ENCODE measurements around the gene LMAN2.

Gene LMAN2

DNA sequence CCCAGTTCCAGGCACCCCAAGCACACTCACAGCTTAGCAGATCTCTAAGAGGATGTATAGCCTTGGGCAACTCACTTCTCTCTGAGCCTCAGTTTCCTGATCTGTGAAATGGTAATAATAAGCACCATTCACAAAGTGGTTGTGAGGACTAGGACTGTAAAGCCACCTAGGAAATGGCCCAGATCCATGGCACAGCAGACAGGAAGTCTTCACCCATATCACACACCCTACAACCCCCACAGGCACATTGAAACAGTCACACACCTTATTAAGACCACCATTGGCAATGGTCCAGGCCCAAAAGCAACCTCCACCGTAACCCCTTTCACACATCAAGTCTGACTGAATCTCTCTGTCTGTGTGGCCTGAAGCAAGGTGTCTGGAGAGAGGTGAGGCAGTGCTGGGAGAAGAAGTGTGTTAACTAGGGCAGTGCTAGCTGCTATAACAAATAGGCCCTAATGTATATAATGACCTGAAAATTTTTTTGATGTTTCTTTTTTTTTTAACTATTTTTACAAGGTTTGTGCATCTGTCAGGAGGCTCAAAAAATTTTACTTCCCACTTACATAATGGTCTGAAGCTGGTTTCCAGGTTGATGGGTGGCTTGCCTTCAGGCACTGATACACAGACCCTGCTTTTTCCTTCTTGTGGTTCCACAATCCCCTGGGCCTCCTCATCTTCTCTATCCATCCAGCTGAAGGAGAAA is 3.8 kb upstream of the LMAN2 start:
- TF ChIP-seq ZFP41 (tag by site-specific recombination; IDR thresholded peaks at IDR 0.05; ENCODE audit: borderline replicate concordance) (no peak), GLIS1 (tag by site-specific recombination; IDR thresholded peaks at IDR 0.05) (no peak), ZNF768 (tag by site-specific recombination; IDR thresholded peaks at IDR 0.05) (no peak)
- H3K9me3 ChIP-seq (ENCODE audit: control insufficient read depth, insufficient read depth, low read depth, low read length): no peaks in the 10 kb centered on the region
- H3K4me1 ChIP-seq (ENCODE audit: control insufficient read depth, insufficient read depth, low read length): peaks cover 4% of the 10 kb centered on the region; the same call in 1 of the 2 replicates
- ChIA-PET POLR2A (interaction anchor here (0.7 kb wide), 1 partner anchor 15 kb away, joined by 3 read pairs; no protein-coding TSS in a partner anchor), CTCF (interaction anchor here (0.9 to 1.5 kb wide), 5 partner anchors 14 to 53 kb away, joined by 3 to 4 read pairs (median 3); no protein-coding TSS in a partner anchor)
- H3K4me3 ChIP-seq (ENCODE audit: low read depth, low read length): no peak overlapping the region
- H3K36me3 ChIP-seq (ENCODE audit: control insufficient read depth in 2 of 2, insufficient read depth in 1 of 2, low read length in 2 of 2): peaks cover 0 to under 1% of the 10 kb centered on the region in 2 experiments; a peak in 1 of 3 replicates
- no peak overlapping the region for H3K27ac ChIP-seq (ENCODE audit: extremely low read depth, low read depth, low read length)

- POLR2A ChIA-PET: interaction anchor here (0.7 kb wide), 1 partner anchor 16 kb away, joined by 3 read pairs; no protein-coding TSS in a partner anchor
- Histone ChIP-seq H3K9me3 (ENCODE audit: control insufficient read depth, insufficient read depth, low read depth, low read length) (no peaks in the 10 kb centered on the region), H3K27ac (ENCODE audit: extremely low read depth, low read depth, low read length) (no peak overlapping the region), H3K4me1 (ENCODE audit: control insufficient read depth, insufficient read depth, low read length) (peaks cover 10% of the 10 kb centered on the region; the same call in 1 of the 2 replicates), H3K36me3 (ENCODE audit: control insufficient read depth in 2 of 2, insufficient read depth in 1 of 2, low read length in 2 of 2) (peaks cover 0 to 7% of the 10 kb centered on the region in 2 experiments; a peak in 1 of 3 replicates), H3K4me3 (ENCODE audit: low read depth, low read length) (no peak overlapping the region)
- TF ChIP-seq, protein P1, sequence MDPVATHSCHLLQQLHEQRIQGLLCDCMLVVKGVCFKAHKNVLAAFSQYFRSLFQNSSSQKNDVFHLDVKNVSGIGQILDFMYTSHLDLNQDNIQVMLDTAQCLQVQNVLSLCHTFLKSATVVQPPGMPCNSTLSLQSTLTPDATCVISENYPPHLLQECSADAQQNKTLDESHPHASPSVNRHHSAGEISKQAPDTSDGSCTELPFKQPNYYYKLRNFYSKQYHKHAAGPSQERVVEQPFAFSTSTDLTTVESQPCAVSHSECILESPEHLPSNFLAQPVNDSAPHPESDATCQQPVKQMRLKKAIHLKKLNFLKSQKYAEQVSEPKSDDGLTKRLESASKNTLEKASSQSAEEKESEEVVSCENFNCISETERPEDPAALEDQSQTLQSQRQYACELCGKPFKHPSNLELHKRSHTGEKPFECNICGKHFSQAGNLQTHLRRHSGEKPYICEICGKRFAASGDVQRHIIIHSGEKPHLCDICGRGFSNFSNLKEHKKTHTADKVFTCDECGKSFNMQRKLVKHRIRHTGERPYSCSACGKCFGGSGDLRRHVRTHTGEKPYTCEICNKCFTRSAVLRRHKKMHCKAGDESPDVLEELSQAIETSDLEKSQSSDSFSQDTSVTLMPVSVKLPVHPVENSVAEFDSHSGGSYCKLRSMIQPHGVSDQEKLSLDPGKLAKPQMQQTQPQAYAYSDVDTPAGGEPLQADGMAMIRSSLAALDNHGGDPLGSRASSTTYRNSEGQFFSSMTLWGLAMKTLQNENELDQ (tag by site-specific recombination; IDR thresholded peaks at IDR 0.05; ENCODE audit: low read depth): no peak
- TF ChIP-seq ZNF830 (tag by site-specific recombination; IDR thresholded peaks at IDR 0.05; ENCODE audit: low read depth) (no peak), ZNF155 (tag by site-specific recombination; IDR thresholded peaks at IDR 0.05) (no peak), ZNF133 (tag by site-specific recombination; IDR thresholded peaks at IDR 0.05) (no peak), HOXC10 (CRISPR knock-in tag; IDR thresholded peaks at IDR 0.05) (no peak), ZNF776 (tag by site-specific recombination; IDR thresholded peaks at IDR 0.05; ENCODE audit: borderline replicate concordance) (no peak), REPIN1 (tag by site-specific recombination; IDR thresholded peaks at IDR 0.05; ENCODE audit: low read depth) (no peak), SETDB1 (IDR thresholded peaks at IDR 0.05; ENCODE audit: insufficient read length, low read length) (no peak), ZNF488 (tag by site-specific recombination; IDR thresholded peaks at IDR 0.05) (no peak), ZNF140 (tag by site-specific recombination; IDR thresholded peaks at IDR 0.05) (no peak), TCF7L2 (IDR thresholded peaks at IDR 0.05; ENCODE audit: borderline replicate concordance, low read depth, low read length) (no peak), ZNF366 (tag by site-specific recombination; conservative IDR thresholded peaks at IDR 0.05) (no peak), AEBP2 (tag by site-specific recombination; IDR thresholded peaks at IDR 0.05; ENCODE audit: borderline replicate concordance) (no peak), ZNF514 (tag by site-specific recombination; IDR thresholded peaks at IDR 0.05) (no peak)
- CTCF ChIA-PET: no interaction called here
Observed at GRCh38 chr5:177354711-177355110, 3.2 kb upstream of the LMAN2 start.
